ENCODE measurements around the gene ARHGAP6. TPM values are rescaled to one million over a fixed set of nuclear protein-coding genes. Genes with fewer than 3 reads are reported as not detected.

Gene ARHGAP6
- total RNA-seq, 1 experiment from 2014 or later: 34.5 TPM

GRCh38 chrX:11206716-11207115 is 459.0 kb downstream of the ARHGAP6 start:
- no peaks in the 10 kb centered on the region for H3K9me3 ChIP-seq (replicated peaks)
- H3K27me3 ChIP-seq: no peaks in the 10 kb centered on the region
- no peak overlapping the region for H3K4me3 ChIP-seq
- no peaks in the 10 kb centered on the region for H3K36me3 ChIP-seq
- H3K4me1 ChIP-seq: no peaks in the 10 kb centered on the region
- no peak for DNase-seq
- H3K27ac ChIP-seq: no peak overlapping the region

GRCh38 chrX:11205796-11206195 is 459.9 kb downstream of the ARHGAP6 start:
- no peak for DNase-seq
- no peak overlapping the region for H3K4me3 ChIP-seq
- no peaks in the 10 kb centered on the region for H3K36me3 ChIP-seq
- no peaks in the 10 kb centered on the region for H3K9me3 ChIP-seq (replicated peaks)
- no peaks in the 10 kb centered on the region for H3K27me3 ChIP-seq
- H3K27ac ChIP-seq: no peak overlapping the region
- no peaks in the 10 kb centered on the region for H3K4me1 ChIP-seq

- no peak overlapping the region for H3K27ac ChIP-seq
- peak in 1 of 2 experiments; percentile 14 for DNase-seq
- no peaks in the 10 kb centered on the region for H3K27me3 ChIP-seq
- peaks cover 2% of the 10 kb centered on the region; the same call in 1 of the 2 replicates for H3K36me3 ChIP-seq
- no peaks in the 10 kb centered on the region for H3K9me3 ChIP-seq (replicated peaks)
- peaks cover 21% of the 10 kb centered on the region for H3K4me1 ChIP-seq
- H3K4me3 ChIP-seq: no peak overlapping the region
Measured at GRCh38 chrX:11197671-11198070, 468.0 kb downstream of the ARHGAP6 start.

GRCh38 chrX:11196476-11196875 is 469.2 kb downstream of the ARHGAP6 start:
- peaks cover 2% of the 10 kb centered on the region; the same call in 1 of the 2 replicates for H3K36me3 ChIP-seq
- DNase-seq: no peak
- H3K27ac ChIP-seq: no peak overlapping the region
- H3K27me3 ChIP-seq: no peaks in the 10 kb centered on the region
- peaks cover 22% of the 10 kb centered on the region for H3K4me1 ChIP-seq
- H3K9me3 ChIP-seq (replicated peaks): no peaks in the 10 kb centered on the region
- no peak overlapping the region for H3K4me3 ChIP-seq

GRCh38 chrX:11193035-11193469 is 472.7 kb downstream of the ARHGAP6 start:
- peaks cover 2% of the 10 kb centered on the region; the same call in 1 of the 2 replicates for H3K36me3 ChIP-seq
- no peak overlapping the region for H3K4me3 ChIP-seq
- peaks cover 24% of the 10 kb centered on the region for H3K4me1 ChIP-seq
- H3K9me3 ChIP-seq (replicated peaks): no peaks in the 10 kb centered on the region
- H3K27me3 ChIP-seq: no peaks in the 10 kb centered on the region
- peak; percentile 13 to 57 for DNase-seq
- peak overlapping the region; percentile 36 for H3K27ac ChIP-seq

- Histone ChIP-seq H3K4me3 (no peak overlapping the region), H3K27ac (no peak overlapping the region), H3K9me3 (replicated peaks) (no peaks in the 10 kb centered on the region), H3K4me1 (peaks cover 13% of the 10 kb centered on the region), H3K36me3 (peaks cover 2% of the 10 kb centered on the region; the same call in 1 of the 2 replicates), H3K27me3 (no peaks in the 10 kb centered on the region)
- DNase-seq: peak in 1 of 2 experiments; percentile 21
Measured at GRCh38 chrX:11190745-11191510, 474.8 kb downstream of the ARHGAP6 start.

- Histone ChIP-seq H3K36me3 (peaks cover 5% of the 10 kb centered on the region), H3K9me3 (replicated peaks) (no peaks in the 10 kb centered on the region), H3K4me1 (peaks cover 13% of the 10 kb centered on the region), H3K27ac (no peak overlapping the region), H3K4me3 (no peak overlapping the region), H3K27me3 (no peaks in the 10 kb centered on the region)
- DNase-seq: no peak
Measured at GRCh38 chrX:11189097-11189496, 476.6 kb downstream of the ARHGAP6 start.

GRCh38 chrX:11188664-11189063 is 477.1 kb downstream of the ARHGAP6 start:
- DNase-seq: no peak
- Histone ChIP-seq H3K4me3 (no peak overlapping the region), H3K36me3 (peaks cover 8% of the 10 kb centered on the region), H3K9me3 (replicated peaks) (no peaks in the 10 kb centered on the region), H3K4me1 (peaks cover 13% of the 10 kb centered on the region), H3K27ac (no peak overlapping the region), H3K27me3 (no peaks in the 10 kb centered on the region)

- Histone ChIP-seq H3K27me3 (no peaks in the 10 kb centered on the region), H3K4me3 (no peak overlapping the region), H3K4me1 (peaks cover 3% of the 10 kb centered on the region; the same call in 1 of the 2 replicates), H3K9me3 (replicated peaks) (no peaks in the 10 kb centered on the region), H3K27ac (no peak overlapping the region), H3K36me3 (peaks cover 8% of the 10 kb centered on the region)
- no peak for DNase-seq
Measured at GRCh38 chrX:11187001-11187400, 478.7 kb downstream of the ARHGAP6 start.

- no peaks in the 10 kb centered on the region for H3K9me3 ChIP-seq (replicated peaks)
- peaks cover 8% of the 10 kb centered on the region for H3K36me3 ChIP-seq
- H3K27ac ChIP-seq: no peak overlapping the region
- H3K4me1 ChIP-seq: no peaks in the 10 kb centered on the region
- no peak for DNase-seq
- H3K27me3 ChIP-seq: no peaks in the 10 kb centered on the region
- H3K4me3 ChIP-seq: no peak overlapping the region
Measured at GRCh38 chrX:11185861-11186260, 479.9 kb downstream of the ARHGAP6 start.

GRCh38 chrX:11180571-11180970 is 485.1 kb downstream of the ARHGAP6 start:
- peaks cover 14% of the 10 kb centered on the region for H3K36me3 ChIP-seq
- H3K4me3 ChIP-seq: no peak overlapping the region
- H3K4me1 ChIP-seq: no peaks in the 10 kb centered on the region
- no peak overlapping the region for H3K27ac ChIP-seq
- no peaks in the 10 kb centered on the region for H3K27me3 ChIP-seq
- no peaks in the 10 kb centered on the region for H3K9me3 ChIP-seq (replicated peaks)
- DNase-seq: no peak

GRCh38 chrX:11172415-11172814 is 493.3 kb downstream of the ARHGAP6 start:
- Histone ChIP-seq H3K27ac (no peak overlapping the region), H3K36me3 (peaks cover 17% of the 10 kb centered on the region), H3K9me3 (replicated peaks) (no peaks in the 10 kb centered on the region), H3K4me3 (no peak overlapping the region), H3K4me1 (no peaks in the 10 kb centered on the region), H3K27me3 (no peaks in the 10 kb centered on the region)
- no peak for DNase-seq

GRCh38 chrX:11171956-11172355 is 493.8 kb downstream of the ARHGAP6 start:
- no peak for DNase-seq
- H3K27ac ChIP-seq: no peak overlapping the region
- H3K27me3 ChIP-seq: no peaks in the 10 kb centered on the region
- H3K9me3 ChIP-seq (replicated peaks): no peaks in the 10 kb centered on the region
- no peaks in the 10 kb centered on the region for H3K4me1 ChIP-seq
- no peak overlapping the region for H3K4me3 ChIP-seq
- H3K36me3 ChIP-seq: peaks cover 17% of the 10 kb centered on the region

GRCh38 chrX:11164433-11164832 is 501.3 kb downstream of the ARHGAP6 start:
- H3K9me3 ChIP-seq (replicated peaks): no peaks in the 10 kb centered on the region
- H3K4me1 ChIP-seq: no peaks in the 10 kb centered on the region
- no peaks in the 10 kb centered on the region for H3K27me3 ChIP-seq
- H3K36me3 ChIP-seq: peaks cover 23% of the 10 kb centered on the region
- H3K4me3 ChIP-seq: no peak overlapping the region
- no peak overlapping the region for H3K27ac ChIP-seq
- DNase-seq: no peak

- Histone ChIP-seq H3K4me1 (no peaks in the 10 kb centered on the region), H3K9me3 (replicated peaks) (no peaks in the 10 kb centered on the region; the same call in 1 of the 2 replicates), H3K4me3 (no peak overlapping the region), H3K27ac (no peak overlapping the region), H3K36me3 (peaks cover 22% of the 10 kb centered on the region), H3K27me3 (no peaks in the 10 kb centered on the region)
- DNase-seq: no peak
Measured at GRCh38 chrX:11159149-11159548, 506.6 kb downstream of the ARHGAP6 start.
